ENCODE data around the gene COBL.

Gene COBL

GRCh38 chr7:51135576-51135975 is 181.0 kb downstream of the COBL start:
- DNase-seq: no peak

DNA sequence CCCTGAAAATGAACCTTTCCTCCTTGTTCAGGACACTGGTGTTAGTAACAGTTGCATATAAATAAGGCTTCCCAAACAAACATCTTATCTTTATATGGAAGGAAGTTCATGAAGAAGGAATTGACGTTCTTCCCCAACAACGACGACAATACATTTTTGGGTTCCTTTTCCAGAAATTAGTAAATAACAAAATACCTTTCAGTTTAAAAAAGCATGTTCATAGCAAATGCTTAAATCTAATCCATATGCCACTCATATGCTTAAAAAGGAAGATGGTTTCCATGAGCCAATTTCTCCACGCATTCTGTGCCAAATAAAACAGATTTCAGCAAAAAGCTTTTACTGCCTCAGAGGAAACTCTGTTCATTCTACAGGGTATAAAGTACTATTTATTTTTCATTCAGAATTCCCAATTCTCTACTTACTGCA is 182.6 kb downstream of the COBL start:
- DNase-seq: no peak

DNA sequence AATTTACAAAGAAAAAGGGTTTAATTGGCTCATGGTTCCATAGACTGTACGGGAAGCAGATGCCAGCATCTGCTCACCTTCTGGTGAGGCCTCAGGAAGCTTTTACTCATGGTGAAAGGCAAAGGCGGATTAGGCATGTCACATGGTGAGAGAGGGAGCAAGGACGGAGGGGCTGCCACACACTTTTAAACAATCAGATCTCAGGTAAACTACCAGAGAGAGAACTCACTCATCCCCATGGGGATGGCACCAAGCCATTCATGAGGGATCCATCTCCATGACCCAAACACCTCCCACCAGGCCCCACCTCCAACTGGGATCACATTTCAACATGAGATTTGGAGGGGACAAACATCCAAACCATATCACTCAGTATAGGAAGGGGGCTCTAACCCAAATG is 183.9 kb downstream of the COBL start:
- DNase-seq: no peak

GRCh38 chr7:51129527-51130472 is 186.8 kb downstream of the COBL start:
- no peak for DNase-seq

GRCh38 chr7:51128545-51129435 is 187.8 kb downstream of the COBL start:
- DNase-seq: no peak

GRCh38 chr7:51127618-51127904 is 189.0 kb downstream of the COBL start:
- no peak for DNase-seq

GRCh38 chr7:51126813-51127617 is 189.6 kb downstream of the COBL start:
- no peak for DNase-seq

GRCh38 chr7:51126324-51126723 is 190.3 kb downstream of the COBL start:
- DNase-seq: no peak

DNA sequence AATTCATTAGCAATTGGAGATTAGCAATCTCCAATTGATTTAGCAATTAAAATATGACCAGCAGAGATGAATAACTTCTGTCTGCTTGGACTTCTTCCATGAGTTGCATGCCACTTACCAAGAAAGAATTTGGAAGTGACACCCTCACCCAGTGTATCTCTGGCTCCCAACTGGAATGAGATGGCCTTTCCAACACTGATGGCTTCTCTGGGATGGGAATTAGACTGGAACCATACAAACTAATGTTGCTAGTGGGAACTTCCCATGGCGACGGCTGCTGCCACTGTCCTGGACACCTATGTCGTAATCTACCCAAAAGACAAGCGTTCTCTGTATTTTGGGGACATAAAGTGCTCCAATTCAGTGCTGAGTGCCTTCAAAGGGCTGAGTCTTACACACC is 192.3 kb downstream of the COBL start:
- no peak for DNase-seq

DNA sequence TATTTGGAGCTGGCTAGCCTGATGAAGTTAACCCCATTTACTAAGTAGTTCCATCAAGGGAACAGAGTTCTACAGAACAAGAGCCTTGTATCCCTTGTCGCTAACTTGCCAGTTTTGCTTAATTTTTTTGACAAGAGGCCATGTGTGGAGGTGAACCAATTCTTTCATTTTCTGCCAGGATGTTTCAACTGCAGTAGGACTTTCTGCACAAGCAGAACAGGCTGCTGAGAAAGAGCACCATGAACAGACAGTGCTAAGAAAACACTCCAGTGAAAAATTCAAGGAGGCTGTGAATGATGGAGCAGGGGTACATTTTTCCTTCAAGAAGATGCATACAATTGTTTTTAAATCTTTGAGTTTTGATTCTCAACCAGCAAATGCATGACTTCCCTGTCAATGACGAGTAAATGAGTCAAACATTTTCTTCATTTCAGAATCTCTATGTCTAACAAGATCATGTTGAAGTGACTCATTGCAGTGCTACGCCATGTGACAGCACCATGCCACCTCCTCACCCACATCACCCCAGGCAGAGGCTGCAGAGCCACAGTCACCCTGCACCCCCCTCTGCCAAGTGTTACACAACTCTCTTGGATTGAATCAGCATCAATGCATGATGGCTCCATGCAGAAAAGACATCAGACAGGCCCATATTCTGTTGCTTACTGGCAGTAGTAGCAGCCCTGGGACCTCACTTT is 193.1 kb downstream of the COBL start:
- DNase-seq: no peak

DNA sequence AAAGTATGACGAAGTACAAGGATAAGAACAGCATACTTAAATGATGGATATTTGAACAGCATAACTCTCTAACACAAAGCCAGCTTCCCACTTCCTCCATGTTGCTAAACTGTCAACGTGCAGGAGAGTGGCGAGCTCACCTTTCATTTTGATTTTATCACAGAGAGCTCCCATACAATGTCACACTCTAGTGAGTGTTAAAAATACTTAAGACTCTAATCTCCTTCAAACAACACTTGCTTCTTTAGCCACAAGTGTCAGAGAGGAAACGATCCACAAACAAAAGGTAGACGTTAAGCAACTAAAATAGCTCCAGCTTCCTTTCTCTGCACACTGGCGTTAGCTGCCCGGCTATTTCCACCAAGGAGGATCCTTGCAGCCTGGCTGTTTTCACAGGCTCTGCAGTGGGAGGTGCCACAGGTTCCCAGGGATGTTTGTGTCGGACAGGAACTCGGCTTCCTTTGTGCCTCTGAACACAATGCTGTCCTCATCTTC is 194.6 kb downstream of the COBL start:
- DNase-seq: no peak

DNA sequence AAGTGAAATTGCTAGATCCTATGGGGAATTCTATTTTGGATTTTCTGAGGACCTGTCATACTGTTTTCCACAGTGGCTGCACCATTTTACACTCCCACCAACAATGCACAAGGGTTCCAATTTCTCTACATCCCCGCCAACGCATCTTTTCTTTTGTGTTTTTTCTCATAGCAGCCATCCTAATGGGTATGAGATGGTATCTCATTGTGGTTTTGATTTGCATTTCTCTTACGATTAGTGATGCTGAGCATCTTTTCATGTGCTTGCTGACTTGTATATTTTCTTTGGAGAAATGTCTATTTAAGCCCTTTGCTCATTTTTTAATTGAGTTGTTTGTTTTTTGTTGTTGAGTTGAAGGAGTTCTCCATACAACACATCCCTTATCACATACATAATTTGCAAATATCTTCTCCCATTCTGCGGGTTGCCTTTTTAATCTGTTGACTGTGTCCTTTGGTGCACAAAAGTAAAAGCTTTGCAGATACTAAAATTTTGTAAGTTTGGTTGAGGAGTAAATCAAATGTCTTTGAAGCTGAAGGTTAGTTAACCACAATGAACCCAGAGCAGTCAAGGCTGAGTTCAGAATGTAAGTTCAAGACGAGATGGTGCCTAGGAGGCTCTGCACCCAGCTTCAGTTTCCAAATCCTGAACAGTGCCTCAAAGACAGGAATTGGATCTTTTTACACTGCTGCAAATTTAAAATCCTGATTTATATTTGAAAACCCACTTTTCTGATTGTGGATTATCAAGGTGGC is 195.4 kb downstream of the COBL start:
- no peak for DNase-seq

- DNase-seq: no peak
Measured at GRCh38 chr7:51118628-51119027, 198.0 kb downstream of the COBL start.

DNA sequence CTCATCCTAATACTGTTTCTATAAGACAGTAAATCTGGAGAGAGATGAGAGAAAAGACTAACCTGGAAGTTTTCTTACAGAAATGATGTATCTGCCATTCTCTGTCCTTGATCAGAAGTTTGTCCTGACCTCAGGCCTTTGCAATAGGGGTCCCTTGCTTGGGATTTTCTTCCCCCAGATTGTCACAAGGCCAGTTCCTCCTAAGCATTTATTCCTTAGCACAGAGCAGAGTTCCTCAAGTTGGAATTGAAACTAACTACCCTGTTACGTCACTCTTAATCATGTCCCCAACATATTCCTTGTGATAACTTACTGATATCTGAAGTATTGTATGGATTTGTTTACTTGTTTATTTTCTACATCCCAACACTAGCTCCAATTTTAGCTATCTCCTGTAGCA is 202.1 kb downstream of the COBL start:
- no peak for DNase-seq

- no peak for DNase-seq
Measured at GRCh38 chr7:51113962-51114361, 202.6 kb downstream of the COBL start.

DNA sequence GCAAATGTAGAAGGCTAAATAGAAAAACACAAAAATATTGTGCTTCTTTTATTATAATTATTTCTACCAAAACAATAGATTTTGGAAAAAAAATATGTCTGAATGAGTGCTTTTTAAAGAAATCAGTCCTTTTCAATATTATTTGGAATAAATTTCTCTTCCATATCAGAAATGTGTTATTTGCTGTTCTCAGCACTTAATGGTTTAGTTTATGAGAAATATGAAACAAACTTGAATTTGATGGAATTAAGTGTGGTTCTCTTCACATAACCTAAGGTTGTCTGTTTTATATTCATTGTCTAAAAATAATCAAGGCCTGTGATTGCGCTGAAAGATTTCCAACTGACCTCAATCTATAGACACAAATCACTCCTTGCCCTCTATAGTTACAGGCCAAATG is 203.0 kb downstream of the COBL start:
- DNase-seq: no peak

DNA sequence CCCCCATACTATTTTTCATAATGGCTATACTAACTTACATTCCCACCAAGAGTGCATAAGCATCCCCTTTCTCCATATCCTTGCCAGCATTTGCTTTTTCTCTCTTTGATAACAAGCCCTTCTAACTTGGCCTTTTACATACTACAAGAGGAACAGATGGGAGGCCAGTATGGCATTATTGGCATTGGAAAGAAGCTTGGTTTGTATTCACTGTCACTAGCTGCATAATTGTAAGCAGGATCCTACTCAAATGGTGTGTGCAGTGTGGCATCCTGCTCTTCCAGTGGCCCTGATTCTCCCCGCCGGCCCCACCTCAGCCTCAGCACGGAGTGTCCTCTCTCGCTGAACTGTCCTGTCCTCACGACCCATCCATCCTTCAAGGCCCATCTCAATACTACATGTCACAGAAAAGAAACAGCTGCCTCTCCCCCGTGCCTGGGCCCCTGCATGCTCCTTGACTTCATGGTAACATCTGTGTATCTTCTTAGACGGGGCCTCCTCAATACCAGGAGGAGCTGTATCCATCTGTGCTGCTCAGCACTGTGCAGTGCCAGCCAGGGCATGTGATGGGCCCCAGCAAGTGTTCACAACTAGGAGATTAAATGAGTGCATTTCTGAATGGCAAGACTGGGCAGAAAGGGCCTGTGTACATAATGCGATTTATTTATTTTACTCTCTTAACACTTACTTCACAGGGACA is 205.2 kb downstream of the COBL start:
- DNase-seq: no peak

GRCh38 chr7:51108134-51108533 is 208.5 kb downstream of the COBL start:
- DNase-seq: no peak

DNA sequence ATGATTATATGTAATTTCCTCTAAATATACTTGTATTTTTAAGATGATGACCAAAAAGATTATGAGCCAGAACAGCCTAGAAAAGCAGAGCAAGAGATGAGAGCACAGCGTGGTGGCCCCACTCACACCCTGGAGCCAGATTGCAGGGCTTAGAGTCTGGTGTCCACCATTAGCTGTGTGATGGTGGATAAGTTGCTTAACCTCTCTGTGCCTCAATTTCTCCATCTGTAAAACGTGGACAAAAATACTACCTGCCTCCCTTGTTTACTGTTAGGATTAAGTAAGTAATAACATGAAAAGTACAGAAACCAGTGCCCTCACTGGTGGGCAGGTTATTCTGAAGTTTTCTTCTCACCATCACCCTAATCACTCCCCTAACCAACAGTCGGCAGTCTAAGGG is 212.3 kb downstream of the COBL start:
- DNase-seq: no peak

- no peak for DNase-seq
Measured at GRCh38 chr7:51103718-51104117, 212.9 kb downstream of the COBL start.

DNA sequence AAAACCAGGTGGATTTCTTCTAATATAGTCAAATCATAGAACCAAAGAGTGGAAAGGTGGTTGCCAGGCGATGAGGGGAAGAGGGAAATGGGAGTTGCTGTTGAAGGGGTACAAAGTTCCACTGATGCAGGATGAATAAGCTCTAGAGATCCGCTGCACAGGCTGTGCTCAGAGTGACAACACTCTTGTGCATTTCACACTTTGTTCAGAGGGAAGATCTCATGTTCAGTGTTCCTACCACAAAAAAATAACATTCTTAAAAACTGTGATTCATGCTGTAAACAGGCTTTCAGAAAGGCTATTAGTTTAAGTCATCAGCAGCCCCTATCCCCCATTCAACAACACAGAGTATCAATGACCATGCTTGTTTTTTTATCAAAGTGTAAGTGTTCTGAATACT is 213.8 kb downstream of the COBL start:
- no peak for DNase-seq
